Calu3 (cell line): ENCODE results near the gene TMEM222. TPM values are rescaled to one million over a fixed set of nuclear protein-coding genes. Genes with fewer than 3 reads are reported as not detected.
A peak's percentile ranks its signal among the peaks of the same experiment; 100 is the strongest.
"Not testable (repeated sequence)": the region's sequence is repeated elsewhere in the genome, so short reads cannot be mapped to it uniquely, and the experiment has no call there.

ENCODE experiments used
- BruUV-seq: library from RNA; stranded (reverse); fragments of 400-500 nt; replicated peaks from 2 replicates; lab custom pipeline; 2021; lab: Mats Ljungman, UMichigan
- CTCF ChIA-PET: fragments of 300-600 bp; sonication (Branson Sonifier 250); formaldehyde crosslinking; loops from one replicate; lab custom pipeline; 2022; ENCODE audit warnings: antibody characterized with exemption; lab: Charles Lee
- DNase-seq: peaks from one replicate; pipeline ENCODE4 v3.0.0; 2022
- H3K27ac Mint-ChIP-seq: one replicate; pipeline ENCODE4 v1.8.0; 2022; ENCODE audit warnings: mixed read lengths; ENCODE audit not compliant: unreplicated experiment
- H3K27me3 Mint-ChIP-seq: one replicate; pipeline ENCODE4 v1.8.0; 2022; ENCODE audit warnings: mixed read lengths; ENCODE audit not compliant: unreplicated experiment
- H3K36me3 Mint-ChIP-seq: one replicate; pipeline ENCODE4 v1.8.0; 2022; ENCODE audit warnings: mild to moderate bottlenecking, moderate library complexity, mixed read lengths; ENCODE audit not compliant: insufficient read depth, unreplicated experiment
- H3K4me1 Mint-ChIP-seq: one replicate; pipeline ENCODE4 v1.8.0; 2022; ENCODE audit warnings: mild to moderate bottlenecking, low read depth, mixed read lengths; ENCODE audit not compliant: unreplicated experiment
- H3K4me3 Mint-ChIP-seq: one replicate; pipeline ENCODE4 v1.8.0; 2022; ENCODE audit warnings: mild to moderate bottlenecking, low read depth, moderate library complexity, mixed read lengths; ENCODE audit not compliant: unreplicated experiment
- H3K9me3 Mint-ChIP-seq: one replicate; pipeline ENCODE4 v1.8.0; 2022; ENCODE audit warnings: low read depth, mixed read lengths; ENCODE audit not compliant: unreplicated experiment
- CTCF ChIP-seq: fragments of 200-600 bp; IDR thresholded peaks from one replicate; pipeline ENCODE4 v1.8.0; 2022; ENCODE audit warnings: antibody characterized with exemption; ENCODE audit not compliant: unreplicated experiment
- intact Hi-C: fragments of 100-400 bp; cut with micrococcal nuclease; formaldehyde crosslinking; loops from one replicate; pipeline ENCODE4 v1.10.0; 2022; ENCODE audit not compliant: unreplicated experiment
- total RNA-seq: library from RNA; stranded (reverse); gene quantifications from 2 replicates; pipeline ENCODE4 v1.2.3, GENCODE V29; 2022

Gene TMEM222
- total RNA-seq, 1 experiment from 2014 or later: 30.4 TPM

- no peak for DNase-seq
- CTCF ChIA-PET: interaction anchor here (0.8 kb wide), 1 partner anchor 142 kb away, joined by 3 read pairs; no protein-coding TSS in a partner anchor
- Mint-ChIP-seq H3K9me3 (no peaks in the 10 kb centered on the region), H3K27ac (no peak overlapping the region), H3K36me3 (no peaks in the 10 kb centered on the region), H3K4me3 (no peak overlapping the region), H3K27me3 (peaks cover 27% of the 10 kb centered on the region), H3K4me1 (peaks cover 2% of the 10 kb centered on the region)
- no TSS peak for BruUV-seq
- intact Hi-C loops: no loop called here
- TF ChIP-seq CTCF: no peak
Measured at GRCh38 chr1:27380766-27381733, 59.1 kb downstream of the TMEM222 start.

GRCh38 chr1:27381969-27382762 is 60.2 kb downstream of the TMEM222 start:
- Mint-ChIP-seq H3K4me3 (no peak overlapping the region), H3K27ac (no peak overlapping the region), H3K36me3 (no peaks in the 10 kb centered on the region), H3K4me1 (peaks cover 8% of the 10 kb centered on the region), H3K27me3 (peaks cover 38% of the 10 kb centered on the region), H3K9me3 (no peaks in the 10 kb centered on the region)
- TF ChIP-seq CTCF: no peak
- CTCF ChIA-PET: interaction anchor here (0.8 kb wide), 1 partner anchor 141 kb away, joined by 3 read pairs; no protein-coding TSS in a partner anchor
- BruUV-seq: no TSS peak
- no peak for DNase-seq
- intact Hi-C loops: no loop called here

GRCh38 chr1:27383039-27383605 is 61.2 kb downstream of the TMEM222 start, which contains the start of gene CD164L2:
TSS of gene CD164L2 (minus strand) at chr1:27383333. CDS start at chr1:27383239, 94 bp downstream.
- no peak within 1 kb of the TSS for H3K27ac Mint-ChIP-seq
- H3K36me3 Mint-ChIP-seq: no peaks in the 10 kb centered on the region
- no peak within 1 kb of the TSS for H3K4me3 Mint-ChIP-seq
- intact Hi-C loops: no loop called here
- DNase-seq: peak; percentile 52
- CTCF ChIA-PET: no interaction called here
- BruUV-seq: no TSS peak
- peaks cover 8% of the 10 kb centered on the region for H3K4me1 Mint-ChIP-seq
- H3K27me3 Mint-ChIP-seq: peaks cover 42% of the 10 kb centered on the region
- no peaks in the 10 kb centered on the region for H3K9me3 Mint-ChIP-seq
- TF ChIP-seq CTCF: no peak

GRCh38 chr1:27383661-27384060 is 61.7 kb downstream of the TMEM222 start:
- intact Hi-C loops: no loop called here

GRCh38 chr1:27384797-27385196 is 62.8 kb downstream of the TMEM222 start:
- H3K9me3 Mint-ChIP-seq, H3K27ac Mint-ChIP-seq, H3K36me3 Mint-ChIP-seq, DNase-seq, H3K4me3 Mint-ChIP-seq, H3K4me1 Mint-ChIP-seq, CTCF ChIA-PET, BruUV-seq: not testable (repeated sequence)
- peaks cover 44% of the 10 kb centered on the region for H3K27me3 Mint-ChIP-seq
- intact Hi-C loops: loop anchor here (5.0 kb wide), 1 partner anchor 87 kb away; no protein-coding TSS in a partner anchor

More at GRCh38 chr1:27383661-27384060, 61.7 kb downstream of the TMEM222 start:
- BruUV-seq: no TSS peak
- Mint-ChIP-seq H3K27me3 (peaks cover 42% of the 10 kb centered on the region), H3K27ac (no peak overlapping the region), H3K36me3 (no peaks in the 10 kb centered on the region), H3K4me1 (peaks cover 8% of the 10 kb centered on the region), H3K4me3 (no peak overlapping the region), H3K9me3 (no peaks in the 10 kb centered on the region)
- no peak for DNase-seq
- CTCF ChIA-PET: no interaction called here
- TF ChIP-seq CTCF: no peak
